Measurements from ENCODE around the gene NACC1.

DNA sequence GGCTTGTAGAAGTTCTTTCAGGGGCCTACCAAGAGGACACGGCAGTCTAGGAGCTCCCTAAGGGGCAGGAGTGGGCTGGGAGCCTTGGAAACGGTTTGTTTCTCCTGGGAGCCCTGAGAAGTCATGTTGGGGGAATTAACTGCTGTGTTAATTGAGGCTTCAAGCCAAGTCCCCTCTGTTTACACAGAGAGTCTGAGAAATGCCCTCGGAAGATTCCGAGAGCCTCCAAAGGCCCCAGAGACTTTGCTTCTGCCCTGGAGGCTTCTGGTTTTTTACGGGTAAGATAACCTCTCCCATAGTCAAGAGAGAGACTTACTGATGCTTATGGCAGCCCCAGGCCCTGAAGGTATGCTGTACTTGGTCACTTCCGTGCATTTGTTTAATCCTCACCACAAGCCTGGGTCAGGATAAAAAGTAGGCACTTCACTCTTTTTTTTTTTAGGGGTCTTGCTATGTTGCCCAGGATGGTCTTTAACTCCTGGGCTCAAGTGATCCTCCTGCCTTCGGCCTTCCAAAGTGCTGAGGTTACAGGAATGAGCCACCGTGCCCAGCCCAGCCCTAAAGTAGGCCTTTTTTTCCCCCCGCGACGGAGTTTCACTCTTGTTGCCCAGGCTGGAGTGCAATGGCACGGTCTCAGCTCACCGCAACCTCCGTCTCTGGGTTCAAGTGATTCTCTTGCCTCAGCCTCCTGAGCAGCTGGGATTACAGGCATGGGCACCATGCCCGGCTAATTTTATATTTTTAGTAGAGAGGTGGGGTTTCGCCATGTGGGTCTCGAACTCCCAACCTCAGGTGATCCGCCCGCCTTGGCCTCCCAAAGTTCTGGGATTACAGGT, 47.3 kb downstream of the NACC1 start:
- TF ChIP-seq, protein P1, sequence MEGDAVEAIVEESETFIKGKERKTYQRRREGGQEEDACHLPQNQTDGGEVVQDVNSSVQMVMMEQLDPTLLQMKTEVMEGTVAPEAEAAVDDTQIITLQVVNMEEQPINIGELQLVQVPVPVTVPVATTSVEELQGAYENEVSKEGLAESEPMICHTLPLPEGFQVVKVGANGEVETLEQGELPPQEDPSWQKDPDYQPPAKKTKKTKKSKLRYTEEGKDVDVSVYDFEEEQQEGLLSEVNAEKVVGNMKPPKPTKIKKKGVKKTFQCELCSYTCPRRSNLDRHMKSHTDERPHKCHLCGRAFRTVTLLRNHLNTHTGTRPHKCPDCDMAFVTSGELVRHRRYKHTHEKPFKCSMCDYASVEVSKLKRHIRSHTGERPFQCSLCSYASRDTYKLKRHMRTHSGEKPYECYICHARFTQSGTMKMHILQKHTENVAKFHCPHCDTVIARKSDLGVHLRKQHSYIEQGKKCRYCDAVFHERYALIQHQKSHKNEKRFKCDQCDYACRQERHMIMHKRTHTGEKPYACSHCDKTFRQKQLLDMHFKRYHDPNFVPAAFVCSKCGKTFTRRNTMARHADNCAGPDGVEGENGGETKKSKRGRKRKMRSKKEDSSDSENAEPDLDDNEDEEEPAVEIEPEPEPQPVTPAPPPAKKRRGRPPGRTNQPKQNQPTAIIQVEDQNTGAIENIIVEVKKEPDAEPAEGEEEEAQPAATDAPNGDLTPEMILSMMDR (IDR thresholded peaks at IDR 0.05), result no peak
- TF ChIP-seq POLR2A (IDR thresholded peaks at IDR 0.05), result no peak

Measured in testis (tissue), 2 donors.